Activated naive CD4-positive, alpha-beta T cell treated with anti-CD3 and anti-CD28 coated beads for 36 hours (primary cell): Measurements from ENCODE around the gene CDCA4. TPM values are rescaled to one million over a fixed set of nuclear protein-coding genes. Genes with fewer than 3 reads are reported as not detected.
A peak's percentile ranks its signal among the peaks of the same experiment; 100 is the strongest.

Experiments used
- CTCF ChIA-PET: fragments of 350-600 bp; sonication (Branson Sonifier 250); formaldehyde crosslinking; loops from one replicate; lab custom pipeline; 2021; ENCODE audit warnings: antibody characterized with exemption; lab: Charles Lee
- DNase-seq: peaks from one replicate; pipeline ENCODE4 v3.0.0-alpha.2; 2020
- H3K27ac Mint-ChIP-seq: one replicate; pipeline ENCODE4 v1.8.0; 2021; ENCODE audit warnings: mild to moderate bottlenecking, mixed read lengths
- H3K27me3 Mint-ChIP-seq: one replicate; pipeline ENCODE4 v1.8.0; 2021; ENCODE audit warnings: low read depth, mixed read lengths
- H3K36me3 Mint-ChIP-seq: one replicate; pipeline ENCODE4 v1.8.0; 2021; ENCODE audit warnings: low read depth, mixed read lengths
- H3K4me1 Mint-ChIP-seq: one replicate; pipeline ENCODE4 v1.8.0; 2021; ENCODE audit warnings: low read depth, mixed read lengths
- H3K4me3 Mint-ChIP-seq: one replicate; pipeline ENCODE4 v1.8.0; 2021; ENCODE audit warnings: mild to moderate bottlenecking, moderate library complexity, mixed read lengths
- H3K9me3 Mint-ChIP-seq: one replicate; pipeline ENCODE4 v1.8.0; 2021; ENCODE audit warnings: mixed read lengths
- intact Hi-C: fragments of 100-400 bp; cut with micrococcal nuclease; formaldehyde crosslinking; loops from one replicate; pipeline ENCODE4 v1.15.1; 2023
- total RNA-seq, 2 experiments: library from RNA; stranded (reverse); gene quantifications; one replicate each; pipeline ENCODE4 v1.2.3, GENCODE V29; 2021

The CDCA4 gene
- total RNA-seq, 2 experiments from 2014 or later = 59.6 to 60.4 TPM

- Mint-ChIP-seq H3K4me1 (peaks cover 10% of the 10 kb centered on the region), H3K4me3 (no peak overlapping the region), H3K27ac (no peak overlapping the region), H3K36me3 (no peaks in the 10 kb centered on the region), H3K9me3 (no peaks in the 10 kb centered on the region), H3K27me3 (peaks cover 17% of the 10 kb centered on the region)
- DNase-seq = no peak
- intact Hi-C loops = loop anchor here (10.0 kb wide), 1 partner anchor 514 kb away; the partner anchor contains the start of gene TEDC1
- CTCF ChIA-PET = interaction anchor here (1.8 kb wide), 1 partner anchor 65 kb away, joined by 8 read pairs; no protein-coding TSS in a partner anchor
These were observed 40.0 kb downstream of the CDCA4 start for GRCh38 chr14:104980611-104981531.

- no peak for DNase-seq
- no peak overlapping the region for H3K4me3 Mint-ChIP-seq
- H3K36me3 Mint-ChIP-seq = no peaks in the 10 kb centered on the region
- CTCF ChIA-PET = interaction anchor here (1.8 kb wide), 1 partner anchor 66 kb away, joined by 8 read pairs; no protein-coding TSS in a partner anchor
- peaks cover 17% of the 10 kb centered on the region for H3K27me3 Mint-ChIP-seq
- peaks cover 13% of the 10 kb centered on the region for H3K4me1 Mint-ChIP-seq
- H3K9me3 Mint-ChIP-seq = no peaks in the 10 kb centered on the region
- no peak overlapping the region for H3K27ac Mint-ChIP-seq
- intact Hi-C loops = loop anchor here (10.0 kb wide), 1 partner anchor 515 kb away; the partner anchor contains the start of gene TEDC1
These were observed 40.9 kb downstream of the CDCA4 start for GRCh38 chr14:104979758-104980610.

GRCh38 chr14:104978746-104979691, 41.9 kb downstream of the CDCA4 start:
- Mint-ChIP-seq H3K27ac (no peak overlapping the region), H3K4me1 (peaks cover 11% of the 10 kb centered on the region), H3K27me3 (peaks cover 17% of the 10 kb centered on the region), H3K36me3 (no peaks in the 10 kb centered on the region), H3K4me3 (peak overlapping the region; percentile 11), H3K9me3 (no peaks in the 10 kb centered on the region)
- DNase-seq = no peak
- intact Hi-C loops = no loop called here
- CTCF ChIA-PET = interaction anchor here (0.8 kb wide), 1 partner anchor 67 kb away, joined by 3 read pairs; no protein-coding TSS in a partner anchor

- DNase-seq = peak; percentile 45
- Mint-ChIP-seq H3K4me3 (peak within 1 kb of the TSS; percentile 76), H3K36me3 (no peaks in the 10 kb centered on the region), H3K27me3 (peaks cover 17% of the 10 kb centered on the region), H3K27ac (no peak within 1 kb of the TSS), H3K9me3 (no peaks in the 10 kb centered on the region), H3K4me1 (peaks cover 11% of the 10 kb centered on the region)
- intact Hi-C loops = loop anchor here (1.0 to 2.0 kb wide), 2 partner anchors 43 to 45 kb away; partner anchors contain the start of gene CDCA4
- CTCF ChIA-PET = interaction anchor here (0.8 to 6.7 kb wide), 2 partner anchors 67 to 68 kb away, joined by 3 to 129 read pairs; no protein-coding TSS in a partner anchor
These were observed 42.9 kb downstream of the CDCA4 start, which contains the start of gene AHNAK2 for GRCh38 chr14:104977681-104978653. TSS of gene AHNAK2 (minus strand) at chr14:104978374. CDS start at chr14:104978237, 137 bp downstream.

GRCh38 chr14:104977008-104977680, 43.7 kb downstream of the CDCA4 start:
- peaks cover 11% of the 10 kb centered on the region for H3K4me1 Mint-ChIP-seq
- no peak overlapping the region for H3K27ac Mint-ChIP-seq
- H3K9me3 Mint-ChIP-seq = no peaks in the 10 kb centered on the region
- peaks cover 17% of the 10 kb centered on the region for H3K27me3 Mint-ChIP-seq
- H3K4me3 Mint-ChIP-seq = peak overlapping the region; percentile 76
- no peaks in the 10 kb centered on the region for H3K36me3 Mint-ChIP-seq
- intact Hi-C loops = loop anchor here (1.0 to 2.0 kb wide), 2 partner anchors 44 kb away; partner anchors contain the start of gene CDCA4
- CTCF ChIA-PET = interaction anchor here (0.6 to 6.7 kb wide), 7 partner anchors 37 to 118 kb away, joined by 3 to 129 read pairs (median 4); no protein-coding TSS in a partner anchor
- DNase-seq = no peak

GRCh38 chr14:104976198-104977007, 44.5 kb downstream of the CDCA4 start:
- DNase-seq = peak; percentile 89
- Mint-ChIP-seq H3K36me3 (no peaks in the 10 kb centered on the region), H3K27me3 (peaks cover 17% of the 10 kb centered on the region), H3K4me1 (peaks cover 11% of the 10 kb centered on the region), H3K4me3 (peak overlapping the region; percentile 30), H3K9me3 (no peaks in the 10 kb centered on the region), H3K27ac (no peak overlapping the region)
- CTCF ChIA-PET = interaction anchor here (0.6 to 6.7 kb wide), 12 partner anchors 7 to 119 kb away, joined by 3 to 129 read pairs (median 4); no protein-coding TSS in a partner anchor
- intact Hi-C loops = loop anchor here (1.0 to 2.0 kb wide), 4 partner anchors 43 to 110 kb away; partner anchors contain the start of gene CDCA4

- Mint-ChIP-seq H3K27ac (no peak overlapping the region), H3K4me1 (peaks cover 11% of the 10 kb centered on the region), H3K36me3 (no peaks in the 10 kb centered on the region), H3K4me3 (no peak overlapping the region), H3K9me3 (no peaks in the 10 kb centered on the region), H3K27me3 (peaks cover 17% of the 10 kb centered on the region)
- intact Hi-C loops = loop anchor here (1.0 to 2.0 kb wide), 3 partner anchors 45 to 111 kb away; partner anchors contain the start of gene CDCA4
- DNase-seq = peak; percentile 23
- CTCF ChIA-PET = interaction anchor here (0.7 to 6.7 kb wide), 20 partner anchors 8 to 516 kb away, joined by 3 to 129 read pairs (median 4); partner anchors contain the start of gene CDCA4
These were observed 45.2 kb downstream of the CDCA4 start for GRCh38 chr14:104975481-104976197.

GRCh38 chr14:104974665-104975390, 46.1 kb downstream of the CDCA4 start:
- peaks cover 11% of the 10 kb centered on the region for H3K4me1 Mint-ChIP-seq
- no peaks in the 10 kb centered on the region for H3K36me3 Mint-ChIP-seq
- H3K4me3 Mint-ChIP-seq = no peak overlapping the region
- no peak overlapping the region for H3K27ac Mint-ChIP-seq
- DNase-seq = no peak
- peaks cover 17% of the 10 kb centered on the region for H3K27me3 Mint-ChIP-seq
- no peaks in the 10 kb centered on the region for H3K9me3 Mint-ChIP-seq
- CTCF ChIA-PET = interaction anchor here (0.7 to 6.7 kb wide), 17 partner anchors 9 to 152 kb away, joined by 3 to 129 read pairs (median 4); partner anchors contain the start of gene CDCA4
- intact Hi-C loops = no loop called here
